Stomach (tissue), 9 donors: ENCODE results near the gene IFT43. TPM values are rescaled to one million over a fixed set of nuclear protein-coding genes. Genes with fewer than 3 reads are reported as not detected.

Experiments
- DNase-seq, 2 donors: peaks; one replicate each; pipeline versions ENCODE4 v3.0.0 to v3.0.0-alpha.2; 2013 to 2019
- H3K27ac ChIP-seq, 5 donors: fragments of 200-600 bp in 4 of 5; sonication (generic) in 4 of 5; one replicate each; pipeline ENCODE4 v1.5.1; 2013 to 2019; ENCODE audit warnings: mild to moderate bottlenecking in 1 of 5, moderate library complexity in 1 of 5
- H3K27me3 ChIP-seq, 3 donors: fragments of 200-600 bp; sonication (generic); one replicate each; pipeline ENCODE4 v1.5.1; 2017 to 2019; ENCODE audit warnings: mixed run types in 1 of 3
- H3K36me3 ChIP-seq, 4 donors: fragments of 200-600 bp; sonication (generic); 1 replicate in 3 of 4; 2 replicates in 1 of 4; pipeline ENCODE4 v1.5.1; 2016 to 2019
- H3K4me1 ChIP-seq, 4 donors: fragments of 200-600 bp; sonication (generic); one replicate each; pipeline ENCODE4 v1.5.1; 2016 to 2019
- H3K4me3 ChIP-seq, 4 donors: fragments of 200-600 bp; sonication (generic) in 3 of 4; one replicate each; pipeline ENCODE4 v1.5.1; 2016 to 2019; ENCODE audit warnings: mild to moderate bottlenecking in 1 of 4
- H3K9me3 ChIP-seq, 4 donors: fragments of 200-600 bp; sonication (generic); one replicate each; pipeline ENCODE4 v1.5.1; 2016 to 2019
- EP300 ChIP-seq: sonication (generic); formaldehyde crosslinking; IDR thresholded peaks from one replicate; pipeline ENCODE4 v1.6.1; 2017; ENCODE audit warnings: antibody characterized with exemption
- POLR2A ChIP-seq, 4 donors: fragments of 450-650 bp; IDR thresholded peaks; one replicate each; pipeline ENCODE4 v1.6.1; 2016; ENCODE audit warnings: antibody characterized with exemption in 4 of 4, control low read depth in 2 of 4, mild to moderate bottlenecking in 1 of 4, moderate library complexity in 1 of 4
- POLR2AphosphoS5 ChIP-seq, 3 donors: sonication (generic); formaldehyde crosslinking; IDR thresholded peaks; one replicate each; pipeline ENCODE4 v1.6.1; 2016; ENCODE audit warnings: antibody characterized with exemption in 3 of 3
- whole genome bisulfite sequencing, 5 donors: extraction: QIAGEN DNeasy Blood & Tissue Kit in 3 of 5; methylation state at CpG; one replicate each; pipeline versions ENCODE4 v1.1.5 to v1.1.7; 2013 to 2018; 5-methylcytosine and 5-hydroxymethylcytosine counted together
- intact Hi-C: fragments of 100-400 bp; cut with DNase I; formaldehyde crosslinking; loops from one replicate; pipeline ENCODE4 v1.15.1; 2023; ENCODE audit warnings: low total_unique reads
- polyA plus RNA-seq, 3 donors: library from polyadenylated mRNA; stranded (reverse); fragments of 200-250 nt; gene quantifications; one replicate each; pipeline ENCODE4 v1.2.3, GENCODE V29; 2013
- total RNA-seq, 5 donors: library from RNA; depleted of rRNA; stranded (reverse); fragments of >200 nt; gene quantifications; one replicate each; pipeline versions ENCODE4 v1.1.0 to v1.2.3, GENCODE V29; 2014 to 2016
- TF ChIP-seq, protein P1 (sequence below), 7 experiments: fragments of 450-650 bp in 4 of 7; fragments of 200-600 bp in 3 of 7; sonication (generic) in 3 of 7; IDR thresholded peaks; one replicate each; pipeline ENCODE4 v1.5.1; 2016 to 2019; ENCODE audit warnings: antibody characterized with exemption in 7 of 7, control low read depth in 2 of 7, mild to moderate bottlenecking in 1 of 7
- donor health status: healthy with polysubstance abuse.
- donor health status: Bipolar disorder and iron deficiency.
- donor health status: healthy.

Gene IFT43
- total and polyA plus RNA-seq, 8 donors = 7.6 to 129 (median 41.0) TPM

DNA sequence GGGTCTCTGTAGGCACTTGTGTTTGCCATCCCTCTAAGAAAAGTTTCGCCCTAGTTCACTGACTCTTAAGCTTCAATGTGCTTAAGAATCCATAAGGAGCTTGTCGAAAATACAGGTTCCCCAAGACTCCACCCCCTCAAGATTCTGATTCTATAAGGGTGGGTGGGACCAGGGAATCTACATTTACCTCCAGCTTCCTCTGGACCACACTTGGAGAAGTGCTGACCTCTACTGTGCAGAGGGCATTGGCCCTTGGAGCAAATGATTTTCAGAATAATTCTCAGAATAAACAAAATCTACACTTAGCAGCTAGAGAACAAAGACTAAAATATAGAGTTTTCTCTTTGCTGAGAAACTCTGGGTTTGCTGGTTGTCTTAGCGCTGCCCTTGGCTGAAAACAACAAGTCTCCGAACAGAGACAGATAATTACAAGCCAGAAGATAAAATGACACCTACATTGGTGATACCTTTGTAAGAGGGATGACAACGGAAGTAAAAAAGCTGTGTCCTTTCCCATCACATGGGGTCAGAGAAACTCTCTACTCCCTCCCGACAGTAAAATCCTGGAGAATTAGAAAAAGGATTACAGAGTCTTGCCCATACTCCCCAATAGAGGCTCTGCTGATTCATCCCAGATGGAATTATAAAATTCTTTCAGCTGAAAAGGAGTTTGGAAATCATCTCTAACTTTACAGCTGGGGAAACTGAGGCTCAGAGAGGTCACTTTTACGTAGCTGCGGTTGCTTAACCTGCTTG, 8.6 kb upstream of the IFT43 start:
- peak overlapping the region in 1 of 5 donors; percentile 26 for H3K27ac ChIP-seq
- no peaks in the 10 kb centered on the region for H3K9me3 ChIP-seq
- intact Hi-C loops = loop anchor here (10.0 kb wide), 1 partner anchor 172 kb away; no protein-coding TSS in a partner anchor
- H3K36me3 ChIP-seq = no peaks in the 10 kb centered on the region
- H3K27me3 ChIP-seq = no peaks in the 10 kb centered on the region
- no peak overlapping the region for H3K4me3 ChIP-seq
- DNase-seq = no peak
- TF ChIP-seq EP300 (no peak), POLR2AphosphoS5 (IDR thresholded peaks at IDR 0.05) (no peak), POLR2A (IDR thresholded peaks at IDR 0.05) (no peak)
- TF ChIP-seq, protein P1, sequence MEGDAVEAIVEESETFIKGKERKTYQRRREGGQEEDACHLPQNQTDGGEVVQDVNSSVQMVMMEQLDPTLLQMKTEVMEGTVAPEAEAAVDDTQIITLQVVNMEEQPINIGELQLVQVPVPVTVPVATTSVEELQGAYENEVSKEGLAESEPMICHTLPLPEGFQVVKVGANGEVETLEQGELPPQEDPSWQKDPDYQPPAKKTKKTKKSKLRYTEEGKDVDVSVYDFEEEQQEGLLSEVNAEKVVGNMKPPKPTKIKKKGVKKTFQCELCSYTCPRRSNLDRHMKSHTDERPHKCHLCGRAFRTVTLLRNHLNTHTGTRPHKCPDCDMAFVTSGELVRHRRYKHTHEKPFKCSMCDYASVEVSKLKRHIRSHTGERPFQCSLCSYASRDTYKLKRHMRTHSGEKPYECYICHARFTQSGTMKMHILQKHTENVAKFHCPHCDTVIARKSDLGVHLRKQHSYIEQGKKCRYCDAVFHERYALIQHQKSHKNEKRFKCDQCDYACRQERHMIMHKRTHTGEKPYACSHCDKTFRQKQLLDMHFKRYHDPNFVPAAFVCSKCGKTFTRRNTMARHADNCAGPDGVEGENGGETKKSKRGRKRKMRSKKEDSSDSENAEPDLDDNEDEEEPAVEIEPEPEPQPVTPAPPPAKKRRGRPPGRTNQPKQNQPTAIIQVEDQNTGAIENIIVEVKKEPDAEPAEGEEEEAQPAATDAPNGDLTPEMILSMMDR (IDR thresholded peaks at IDR 0.05) = no peak
- peaks cover 25 to 54% (median 45%) of the 10 kb centered on the region in 4 donors for H3K4me1 ChIP-seq
- 64 to 78% (median 69%) methylated on average over 8 of the region's 8 CpGs for WGBS, 5 donors

DNA sequence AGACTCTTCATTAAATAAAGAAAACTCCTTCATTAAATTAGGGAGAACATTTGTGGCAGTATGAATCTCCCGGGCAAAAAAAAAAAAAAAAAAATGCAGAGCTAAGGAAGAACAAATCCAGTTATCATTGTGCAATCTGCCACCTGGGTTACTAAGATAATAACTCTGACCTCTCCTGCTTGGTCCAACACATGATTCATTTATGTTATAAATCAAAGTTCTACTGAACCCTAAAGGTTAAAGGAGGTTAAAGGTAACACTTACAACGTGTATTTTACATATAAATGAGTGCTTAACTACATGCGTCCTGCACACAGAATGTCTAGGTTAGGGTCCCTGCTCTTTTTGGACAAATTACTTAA, 8.0 kb upstream of the IFT43 start:
- peaks cover 25 to 54% (median 48%) of the 10 kb centered on the region in 4 donors for H3K4me1 ChIP-seq

DNA sequence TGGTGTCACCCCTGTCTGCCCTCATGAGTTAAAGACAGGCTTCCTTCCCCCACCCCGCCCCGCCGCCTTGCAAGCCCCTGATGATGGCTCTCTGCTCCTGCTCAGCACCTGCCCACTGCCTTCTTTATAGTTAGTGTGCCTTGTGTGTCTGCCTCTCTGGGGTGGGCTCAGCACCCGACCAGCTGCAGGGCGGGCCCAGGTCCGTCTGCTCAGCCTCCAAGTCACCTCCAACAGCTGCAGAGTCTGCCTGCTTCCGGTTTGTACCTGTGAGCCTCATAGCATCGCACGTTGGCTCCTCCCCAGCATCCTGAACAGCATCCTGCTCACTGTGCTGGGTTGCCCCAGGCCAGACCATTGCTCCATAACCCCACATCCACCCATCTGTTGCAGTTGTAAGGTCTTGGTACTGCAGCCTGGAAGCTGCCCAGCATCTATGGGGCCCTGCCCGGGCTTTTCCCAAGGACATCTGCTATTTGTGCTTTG, 7.3 kb upstream of the IFT43 start:
- TF ChIP-seq, protein P1 (IDR thresholded peaks at IDR 0.05) = no peak
- TF ChIP-seq POLR2AphosphoS5 (IDR thresholded peaks at IDR 0.05) (no peak), POLR2A (IDR thresholded peaks at IDR 0.05) (no peak), EP300 (no peak)
- intact Hi-C loops = loop anchor here (10.0 kb wide), 1 partner anchor 173 kb away; no protein-coding TSS in a partner anchor
- no peak overlapping the region for H3K4me3 ChIP-seq
- H3K27me3 ChIP-seq = no peaks in the 10 kb centered on the region
- H3K4me1 ChIP-seq = peaks cover 32 to 60% (median 53%) of the 10 kb centered on the region in 4 donors
- 52 to 60% (median 53%) methylated on average over 10 of the region's 10 CpGs for WGBS, 5 donors
- peak; percentile 37 to 38 for DNase-seq
- peak overlapping the region in 3 of 5 donors; percentile 12 to 98 (median 97) for H3K27ac ChIP-seq
- no peaks in the 10 kb centered on the region for H3K36me3 ChIP-seq
- H3K9me3 ChIP-seq = no peaks in the 10 kb centered on the region

More for the DNA sequence above, 8.0 kb upstream of the IFT43 start:
- intact Hi-C loops = loop anchor here (10.0 kb wide), 1 partner anchor 173 kb away; no protein-coding TSS in a partner anchor
- no peaks in the 10 kb centered on the region for H3K9me3 ChIP-seq
- no peaks in the 10 kb centered on the region for H3K36me3 ChIP-seq
- peak overlapping the region in 2 of 5 donors; percentile 1 to 98 for H3K27ac ChIP-seq
- no peak for DNase-seq
- WGBS, 5 donors = 35 to 50% (median 43%) methylated on average over 3 of the region's 3 CpGs
- TF ChIP-seq, protein P1 (IDR thresholded peaks at IDR 0.05) = no peak
- no peak for TF ChIP-seq EP300
- TF ChIP-seq POLR2A (IDR thresholded peaks at IDR 0.05) = no peak
- no peak for TF ChIP-seq POLR2AphosphoS5 (IDR thresholded peaks at IDR 0.05)
- no peaks in the 10 kb centered on the region for H3K27me3 ChIP-seq
- H3K4me3 ChIP-seq = no peak overlapping the region

DNA sequence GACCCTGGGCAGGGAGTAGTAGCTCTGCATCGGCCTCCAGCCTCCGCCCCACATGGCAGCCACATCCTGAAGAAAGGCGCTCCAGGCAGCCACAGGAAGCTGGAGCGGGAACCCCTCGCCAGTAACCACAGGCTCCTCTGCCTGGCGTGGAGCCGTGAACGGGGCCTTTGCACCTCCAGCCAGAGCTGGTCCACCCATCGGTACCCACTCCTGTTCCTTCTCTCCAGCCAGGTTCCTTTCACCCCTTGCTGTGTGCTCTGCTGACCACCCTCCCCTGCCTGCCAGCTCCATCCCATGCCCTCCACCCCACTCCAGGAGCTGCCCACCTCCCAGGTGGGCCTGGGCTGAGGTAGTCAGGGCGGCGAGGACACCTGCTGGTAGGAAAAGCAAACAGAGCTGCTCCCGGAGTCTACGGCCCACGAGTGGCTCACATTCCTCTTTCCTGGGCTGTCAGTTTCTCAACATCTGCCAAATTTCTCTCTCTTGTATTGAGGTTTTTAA, 6.4 kb upstream of the IFT43 start:
- Histone ChIP-seq H3K27me3 (no peaks in the 10 kb centered on the region), H3K27ac (peak overlapping the region in 4 of 5 donors; percentile 93 to 98 (median 96)), H3K4me1 (peaks cover 36 to 62% (median 54%) of the 10 kb centered on the region in 4 donors), H3K4me3 (peak overlapping the region; percentile 65 to 76 (median 70)), H3K36me3 (no peaks in the 10 kb centered on the region), H3K9me3 (no peaks in the 10 kb centered on the region)
- intact Hi-C loops = loop anchor here (10.0 kb wide), 1 partner anchor 174 kb away; no protein-coding TSS in a partner anchor
- 46 to 57% (median 46%) methylated on average over 13 to 14 of the region's 14 CpGs for WGBS, 5 donors
- no peak for TF ChIP-seq POLR2A (IDR thresholded peaks at IDR 0.05)
- TF ChIP-seq, protein P1 (IDR thresholded peaks at IDR 0.05) = peak in 5 of 7 experiments; percentile 29 to 52 (median 47)
- DNase-seq = peak in 1 of 2 donors; percentile 69
